CMK (cell line): ENCODE results near the gene SEMA4A.
"Not testable (repeated sequence)": the region's sequence is repeated elsewhere in the genome, so short reads cannot be mapped to it uniquely, and the experiment has no call there.

ENCODE experiments used
- DNase-seq: peaks from one replicate; pipeline ENCODE4 v3.0.0-alpha.2; 2010; ENCODE audit warnings: low read depth

Gene SEMA4A

GRCh38 chr1:156119503-156120209 lies 33.7 kb upstream of the SEMA4A start:
- DNase-seq, result no peak

GRCh38 chr1:156120318-156120717 lies 33.1 kb upstream of the SEMA4A start:
- no peak for DNase-seq

- DNase-seq, result not testable (repeated sequence)
These were observed 32.4 kb upstream of the SEMA4A start for GRCh38 chr1:156121005-156121404.

GRCh38 chr1:156121457-156121856 lies 31.9 kb upstream of the SEMA4A start:
- DNase-seq, result no peak

- DNase-seq, result no peak
These were observed 31.3 kb upstream of the SEMA4A start for GRCh38 chr1:156122086-156122485.

- DNase-seq, result no peak
These were observed 30.6 kb upstream of the SEMA4A start for GRCh38 chr1:156122519-156123355.

GRCh38 chr1:156123356-156124196 lies 29.8 kb upstream of the SEMA4A start:
- peak; percentile 65 for DNase-seq

- DNase-seq, result no peak
These were observed 28.6 kb upstream of the SEMA4A start for GRCh38 chr1:156124557-156125483.

GRCh38 chr1:156125544-156125943 lies 27.8 kb upstream of the SEMA4A start:
- DNase-seq, result not testable (repeated sequence)

- DNase-seq, result peak; percentile 74
These were observed 27.2 kb upstream of the SEMA4A start for GRCh38 chr1:156126043-156126629.

- DNase-seq, result no peak
These were observed 26.5 kb upstream of the SEMA4A start for GRCh38 chr1:156126630-156127534.

GRCh38 chr1:156128308-156128653 lies 25.1 kb upstream of the SEMA4A start:
- no peak for DNase-seq

GRCh38 chr1:156128654-156129597 lies 24.5 kb upstream of the SEMA4A start:
- DNase-seq, result no peak

- no peak for DNase-seq
These were observed 23.5 kb upstream of the SEMA4A start for GRCh38 chr1:156129687-156130577.

- no peak for DNase-seq
These were observed 22.8 kb upstream of the SEMA4A start for GRCh38 chr1:156130578-156130942.

- no peak for DNase-seq
These were observed 18.5 kb upstream of the SEMA4A start for GRCh38 chr1:156134716-156135435.
